Activated CD4-positive, alpha-beta T cell treated with anti-CD3 and anti-CD28 coated beads, Interleukin-2, Interleukin-4, amounts not matched to agents 100 ng/mL and 50 ng/mL, durations not matched to agents 16 hours and 8 hours (primary cell): ENCODE results near the gene XCL1.

Source experiments
- DNase-seq: peaks from one replicate; pipeline ENCODE4 v3.0.0-alpha.2; 2020; ENCODE audit warnings: low spot score

XCL1 gene

GRCh38 chr1:168605443-168605842 lies 29.0 kb downstream of the XCL1 start:
- DNase-seq: no peak

- DNase-seq: no peak
Measured at GRCh38 chr1:168606096-168606495, 29.7 kb downstream of the XCL1 start.

GRCh38 chr1:168607872-168608428 lies 31.5 kb downstream of the XCL1 start:
- DNase-seq: no peak

- no peak for DNase-seq
Measured at GRCh38 chr1:168608796-168609715, 32.7 kb downstream of the XCL1 start.

GRCh38 chr1:168609741-168610510 lies 33.5 kb downstream of the XCL1 start:
- DNase-seq: no peak

GRCh38 chr1:168613038-168613451 lies 36.6 kb downstream of the XCL1 start:
- DNase-seq: no peak

- no peak for DNase-seq
Measured at GRCh38 chr1:168613691-168614231, 37.4 kb downstream of the XCL1 start.

GRCh38 chr1:168614235-168614634 lies 37.8 kb downstream of the XCL1 start:
- DNase-seq: no peak

- DNase-seq: no peak
Measured at GRCh38 chr1:168615965-168616364, 39.6 kb downstream of the XCL1 start.

- DNase-seq: no peak
Measured at GRCh38 chr1:168617974-168618750, 41.8 kb downstream of the XCL1 start.

- no peak for DNase-seq
Measured at GRCh38 chr1:168618886-168619285, 42.5 kb downstream of the XCL1 start.

GRCh38 chr1:168621356-168621755 lies 45.0 kb downstream of the XCL1 start:
- DNase-seq: no peak

- no peak for DNase-seq
Measured at GRCh38 chr1:168623003-168623828, 46.8 kb downstream of the XCL1 start.

GRCh38 chr1:168623831-168624230 lies 47.4 kb downstream of the XCL1 start:
- DNase-seq: no peak

- DNase-seq: no peak
Measured at GRCh38 chr1:168626326-168626725, 49.9 kb downstream of the XCL1 start.

GRCh38 chr1:168627370-168627769 lies 51.0 kb downstream of the XCL1 start:
- DNase-seq: no peak

- peak; percentile 9 for DNase-seq
Measured at GRCh38 chr1:168628807-168629206, 52.4 kb downstream of the XCL1 start.

GRCh38 chr1:168629466-168629865 lies 53.1 kb downstream of the XCL1 start:
- DNase-seq: no peak
